BJ (cell line): Measurements from ENCODE around the gene CDKAL1. TPM values are rescaled to one million over a fixed set of nuclear protein-coding genes. Genes with fewer than 3 reads are reported as not detected.

ENCODE experiments used
- CTCF ChIA-PET: fragments of 350-600 bp; formaldehyde crosslinking; extraction: SDS; loops from one replicate; lab custom pipeline; 2021; ENCODE audit warnings: antibody characterized with exemption, inconsistent platforms; lab: Yijun Ruan, JAX
- POLR2A ChIA-PET: fragments of 300-600 bp; sonication (Branson Sonifier 250); formaldehyde crosslinking; extraction: SDS; loops from one replicate; lab custom pipeline; 2021; ENCODE audit warnings: antibody characterized with exemption; lab: Charles Lee
- DNase-seq: peaks from one replicate; pipeline ENCODE4 v3.0.0-alpha.2; 2011; ENCODE audit warnings: low read depth
- H3K27me3 ChIP-seq: 2 replicates; pipeline ENCODE4 v1.6.0; 2011; ENCODE audit warnings: low read length; ENCODE audit not compliant: control insufficient read depth, insufficient read depth
- H3K36me3 ChIP-seq: 2 replicates; pipeline ENCODE4 v1.5.1; 2011; ENCODE audit warnings: low read length; ENCODE audit not compliant: control insufficient read depth, insufficient read depth
- H3K4me3 ChIP-seq: 2 replicates; pipeline ENCODE4 v1.5.1; 2011; ENCODE audit warnings: low read depth, mild to moderate bottlenecking, control low read depth, low read length
- CTCF ChIP-seq: IDR thresholded peaks from 2 replicates; pipeline ENCODE4 v1.5.1; 2011; ENCODE audit warnings: low read depth, mild to moderate bottlenecking, control low read depth, inconsistent platforms, low read length, moderate library complexity; ENCODE audit not compliant: insufficient read depth
- polyA plus RNA-seq: library from polyadenylated mRNA; depleted of rRNA; stranded (reverse); fragments of >200 nt; gene quantifications from 2 replicates; pipeline ENCODE4 v1.2.3, GENCODE V29; 2011

CDKAL1 gene
- polyA plus RNA-seq, 1 experiment: 3.8 TPM

GRCh38 chr6:21176197-21176596 is 641.9 kb downstream of the CDKAL1 start:
- Histone ChIP-seq H3K4me3 (no peak overlapping the region), H3K27me3 (no peaks in the 10 kb centered on the region), H3K36me3 (no peaks in the 10 kb centered on the region)
- DNase-seq: no peak
- no peak for TF ChIP-seq CTCF
- ChIA-PET POLR2A (interaction anchor here (0.5 kb wide), 1 partner anchor 1339 kb away, joined by 3 read pairs; no protein-coding TSS in a partner anchor), CTCF (no interaction called here)

- ChIA-PET CTCF (interaction anchor here (0.7 to 0.9 kb wide), 2 partner anchors 12 to 16 kb away, joined by 3 to 4 read pairs; no protein-coding TSS in a partner anchor), POLR2A (interaction anchor here (0.7 kb wide), 1 partner anchor 60 kb away, joined by 3 read pairs; no protein-coding TSS in a partner anchor)
- Histone ChIP-seq H3K27me3 (no peaks in the 10 kb centered on the region), H3K4me3 (no peak overlapping the region), H3K36me3 (no peaks in the 10 kb centered on the region)
- no peak for TF ChIP-seq CTCF
- no peak for DNase-seq
These were observed 645.9 kb downstream of the CDKAL1 start for GRCh38 chr6:21180155-21180554.

- POLR2A ChIA-PET: interaction anchor here (0.7 kb wide), 1 partner anchor 60 kb away, joined by 3 read pairs; no protein-coding TSS in a partner anchor
- no peak overlapping the region for H3K4me3 ChIP-seq
- DNase-seq: no peak
- H3K27me3 ChIP-seq: no peaks in the 10 kb centered on the region
- H3K36me3 ChIP-seq: no peaks in the 10 kb centered on the region
- CTCF ChIA-PET: no interaction called here
- no peak for TF ChIP-seq CTCF
These were observed 646.6 kb downstream of the CDKAL1 start for GRCh38 chr6:21180800-21181337.

GRCh38 chr6:21181866-21182265 is 647.6 kb downstream of the CDKAL1 start:
- ChIA-PET CTCF (no interaction called here), POLR2A (no interaction called here)
- TF ChIP-seq CTCF: no peak
- H3K36me3 ChIP-seq: no peaks in the 10 kb centered on the region
- DNase-seq: no peak
- H3K27me3 ChIP-seq: no peaks in the 10 kb centered on the region
- H3K4me3 ChIP-seq: no peak overlapping the region

GRCh38 chr6:21182589-21182988 is 648.3 kb downstream of the CDKAL1 start:
- POLR2A ChIA-PET: no interaction called here
- Histone ChIP-seq H3K4me3 (no peak overlapping the region), H3K36me3 (no peaks in the 10 kb centered on the region), H3K27me3 (no peaks in the 10 kb centered on the region)
- DNase-seq: no peak
- CTCF ChIA-PET: interaction anchor here (1.0 kb wide), 1 partner anchor 10 kb away, joined by 6 read pairs; no protein-coding TSS in a partner anchor
- no peak for TF ChIP-seq CTCF
